Neural cell (in vitro differentiated cells): Measurements from ENCODE around the gene KCNAB1. TPM values are rescaled to one million over a fixed set of nuclear protein-coding genes. Genes with fewer than 3 reads are reported as not detected.
A peak's percentile ranks its signal among the peaks of the same experiment; 100 is the strongest.

ENCODE experiments used
- H2AFZ ChIP-seq: fragments of 200-600, 300-800 bp; sonication (generic), shearing (Covaris generic); 2 replicates; pipeline ENCODE4 v1.6.0; 2014; ENCODE audit warnings: low read depth, mild to moderate bottlenecking, antibody characterized with exemption, low read length, moderate library complexity
- H3F3A ChIP-seq: fragments of 200-600 bp; shearing (Covaris generic); 2 replicates; pipeline ENCODE4 v1.6.1; 2016; ENCODE audit warnings: mild to moderate bottlenecking, moderate library complexity, mixed read lengths, antibody characterized with exemption, low read length; ENCODE audit not compliant: insufficient read depth, poor library complexity, severe bottlenecking
- H3K27ac ChIP-seq: fragments of 200-600, 300-800 bp; sonication (generic), shearing (Covaris generic); 2 replicates; pipeline ENCODE4 v1.5.1; 2014; ENCODE audit warnings: mild to moderate bottlenecking, low read length, moderate library complexity
- H3K27me3 ChIP-seq: fragments of 300-800, 200-600 bp; sonication (generic), shearing (Covaris generic); 2 replicates; pipeline ENCODE4 v1.6.0; 2014; ENCODE audit warnings: mild to moderate bottlenecking, low read depth, low read length, moderate library complexity; ENCODE audit not compliant: insufficient read depth
- H3K36me3 ChIP-seq: fragments of 300-800, 200-600 bp; sonication (generic), shearing (Covaris generic); 2 replicates; pipeline ENCODE4 v1.5.1; 2014; ENCODE audit warnings: mild to moderate bottlenecking, antibody characterized with exemption, low read length, moderate library complexity; ENCODE audit not compliant: insufficient read depth
- H3K4me2 ChIP-seq: fragments of 300-800, 200-600 bp; sonication (generic), shearing (Covaris generic); 2 replicates; pipeline ENCODE4 v1.6.0; 2014; ENCODE audit warnings: mild to moderate bottlenecking, low read length
- H3K4me3 ChIP-seq: fragments of 300-800, 200-600 bp; sonication (generic), shearing (Covaris generic); 2 replicates; pipeline ENCODE4 v1.5.1; 2014; ENCODE audit warnings: mild to moderate bottlenecking, low read length, moderate library complexity
- H3K79me2 ChIP-seq: fragments of 200-600 bp; shearing (Covaris generic); replicated peaks from 2 replicates; pipeline ENCODE4 v1.6.0; 2014; ENCODE audit warnings: mild to moderate bottlenecking, low read length, moderate library complexity; ENCODE audit not compliant: insufficient read depth
- H3K9ac ChIP-seq: fragments of 300-800, 200-600 bp; sonication (generic), shearing (Covaris generic); 2 replicates; pipeline ENCODE4 v1.6.1; 2016; ENCODE audit warnings: mild to moderate bottlenecking, low read length, mixed read lengths
- H3K9me2 ChIP-seq: fragments of 200-600 bp; shearing (Covaris generic); 2 replicates; pipeline ENCODE4 v1.6.1; 2016; ENCODE audit warnings: mild to moderate bottlenecking, low read length, mixed read lengths; ENCODE audit not compliant: insufficient read depth
- H3K9me3 ChIP-seq: fragments of 200-600, 300-800 bp; sonication (generic), shearing (Covaris generic); 2 replicates; pipeline ENCODE4 v1.6.1; 2016; ENCODE audit warnings: mild to moderate bottlenecking, mixed run types, low read length, moderate library complexity, mixed read lengths
- H4K20me1 ChIP-seq: fragments of 200-600 bp; shearing (Covaris generic); 2 replicates; pipeline ENCODE4 v1.6.1; 2016; ENCODE audit warnings: mild to moderate bottlenecking, mixed run types; ENCODE audit not compliant: insufficient read depth
- EP300 ChIP-seq: fragments of 450-650 bp; conservative IDR thresholded peaks from 2 replicates; pipeline ENCODE4 v1.6.1; 2014; ENCODE audit warnings: antibody characterized with exemption, mild to moderate bottlenecking, moderate library complexity; ENCODE audit not compliant: poor library complexity, severe bottlenecking
- EZH2 ChIP-seq: fragments of 200-600, 300-800 bp; shearing (Covaris generic), sonication (generic); IDR thresholded peaks from 2 replicates; pipeline ENCODE4 v1.6.1; 2014; ENCODE audit warnings: antibody characterized with exemption, low read length, borderline replicate concordance, mild to moderate bottlenecking; ENCODE audit not compliant: insufficient read depth, poor library complexity, severe bottlenecking
- MXI1 ChIP-seq: fragments of 450-650 bp; conservative IDR thresholded peaks from 2 replicates; pipeline ENCODE4 v1.6.1; 2014; ENCODE audit warnings: antibody characterized with exemption, mild to moderate bottlenecking; ENCODE audit not compliant: poor library complexity, severe bottlenecking
- POLR2AphosphoS5 ChIP-seq: IDR thresholded peaks from 2 replicates; pipeline ENCODE4 v1.6.1; 2012
- RAD21 ChIP-seq: fragments of 450-650 bp; conservative IDR thresholded peaks from 2 replicates; pipeline ENCODE4 v1.6.1; 2014; ENCODE audit warnings: antibody characterized with exemption, mild to moderate bottlenecking, moderate library complexity
- SMC3 ChIP-seq: fragments of 450-650 bp; conservative IDR thresholded peaks from 2 replicates; pipeline ENCODE4 v1.6.1; 2014; ENCODE audit warnings: antibody characterized with exemption, mild to moderate bottlenecking, moderate library complexity; ENCODE audit not compliant: poor library complexity
- TAF1 ChIP-seq: IDR thresholded peaks from 2 replicates; pipeline ENCODE4 v1.6.1; 2012; ENCODE audit warnings: low read depth
- polyA plus RNA-seq: library from polyadenylated mRNA; depleted of rRNA; stranded (reverse); fragments of >200 nt; gene quantifications from 2 replicates; pipeline ENCODE4 v1.2.3, GENCODE V29; 2014
- TF ChIP-seq, protein P1 (sequence below): IDR thresholded peaks from 2 replicates; pipeline ENCODE4 v1.6.1; 2012; ENCODE audit warnings: borderline replicate concordance
- TF ChIP-seq, protein P2 (sequence below): fragments of 450-650 bp; IDR thresholded peaks from 2 replicates; pipeline ENCODE4 v1.5.1; 2014; ENCODE audit warnings: antibody characterized with exemption, mild to moderate bottlenecking, moderate library complexity; ENCODE audit not compliant: poor library complexity, severe bottlenecking

KCNAB1 gene
- polyA plus RNA-seq, 1 donor from 2014 or later = 14.9 TPM

DNA sequence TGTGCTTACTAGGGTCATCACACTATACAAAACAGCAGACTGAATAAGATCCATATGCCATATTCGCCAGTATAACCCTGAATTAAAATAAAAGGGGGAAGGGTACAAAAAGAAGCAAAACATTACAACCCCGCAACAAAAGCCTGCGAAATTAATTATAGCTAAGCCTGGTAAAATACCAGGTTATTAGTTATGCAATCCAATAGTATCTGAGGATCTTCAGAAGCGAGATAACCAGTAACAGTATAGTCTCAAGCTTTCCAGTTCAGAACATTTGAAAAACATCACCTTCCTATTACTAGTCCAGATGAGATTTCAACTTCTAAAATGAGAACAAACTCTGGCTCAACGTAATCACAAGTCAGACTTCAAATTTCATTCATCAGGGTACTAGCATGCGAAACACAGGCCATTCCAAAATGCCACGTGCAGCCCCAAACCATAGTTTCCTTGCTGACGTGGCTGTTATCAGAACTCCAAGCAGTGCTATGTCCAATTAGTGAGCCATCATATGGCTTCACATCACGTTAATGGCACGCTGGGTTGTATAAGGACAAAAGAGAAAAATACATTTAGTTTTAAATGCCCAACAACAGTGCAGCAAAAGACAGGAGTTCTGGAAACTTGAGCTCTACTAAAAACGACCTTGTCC lies 433.5 kb downstream of the KCNAB1 start:
- no peaks in the 10 kb centered on the region for H3F3A ChIP-seq
- H2AFZ ChIP-seq = no peak overlapping the region
- peak overlapping the region; percentile 81 for H3K4me2 ChIP-seq
- peak overlapping the region; percentile 77 for H3K9ac ChIP-seq
- H3K79me2 ChIP-seq = peaks cover 25% of the 10 kb centered on the region
- TF ChIP-seq POLR2AphosphoS5 = no peak
- TF ChIP-seq MXI1 = peak; percentile 23
- TF ChIP-seq EZH2 = no peak
- no peak for TF ChIP-seq TAF1
- H4K20me1 ChIP-seq = no peaks in the 10 kb centered on the region
- H3K9me3 ChIP-seq = no peaks in the 10 kb centered on the region
- no peaks in the 10 kb centered on the region for H3K36me3 ChIP-seq
- H3K4me3 ChIP-seq = peak overlapping the region; percentile 84
- H3K27me3 ChIP-seq = no peaks in the 10 kb centered on the region
- H3K27ac ChIP-seq = no peak overlapping the region
- no peaks in the 10 kb centered on the region for H3K9me2 ChIP-seq

DNA sequence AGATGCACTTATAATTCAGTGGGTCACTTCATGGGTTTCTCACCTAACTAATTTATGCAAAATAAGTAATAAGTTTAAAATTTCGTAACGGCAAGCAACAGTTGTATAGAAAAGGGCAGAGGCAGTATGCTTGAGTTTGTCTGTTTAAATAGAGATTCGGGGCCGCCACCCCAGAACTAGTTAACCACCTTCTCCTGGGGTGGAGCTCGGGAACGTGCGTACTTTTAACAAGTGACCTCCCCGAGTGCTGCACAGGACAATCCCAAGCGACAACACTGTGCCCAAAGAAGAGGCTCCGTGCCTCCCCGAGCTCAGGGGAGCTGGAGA lies 434.1 kb downstream of the KCNAB1 start:
- H3K9me2 ChIP-seq = no peaks in the 10 kb centered on the region
- peaks cover 25% of the 10 kb centered on the region for H3K79me2 ChIP-seq
- peak overlapping the region; percentile 65 for H2AFZ ChIP-seq
- no peaks in the 10 kb centered on the region for H3F3A ChIP-seq
- H3K4me3 ChIP-seq = peak overlapping the region; percentile 84
- H4K20me1 ChIP-seq = no peaks in the 10 kb centered on the region
- H3K9ac ChIP-seq = peak overlapping the region; percentile 77
- no peaks in the 10 kb centered on the region for H3K36me3 ChIP-seq
- H3K9me3 ChIP-seq = no peaks in the 10 kb centered on the region
- H3K27me3 ChIP-seq = no peaks in the 10 kb centered on the region
- H3K4me2 ChIP-seq = peak overlapping the region; percentile 81
- TF ChIP-seq, protein P1, sequence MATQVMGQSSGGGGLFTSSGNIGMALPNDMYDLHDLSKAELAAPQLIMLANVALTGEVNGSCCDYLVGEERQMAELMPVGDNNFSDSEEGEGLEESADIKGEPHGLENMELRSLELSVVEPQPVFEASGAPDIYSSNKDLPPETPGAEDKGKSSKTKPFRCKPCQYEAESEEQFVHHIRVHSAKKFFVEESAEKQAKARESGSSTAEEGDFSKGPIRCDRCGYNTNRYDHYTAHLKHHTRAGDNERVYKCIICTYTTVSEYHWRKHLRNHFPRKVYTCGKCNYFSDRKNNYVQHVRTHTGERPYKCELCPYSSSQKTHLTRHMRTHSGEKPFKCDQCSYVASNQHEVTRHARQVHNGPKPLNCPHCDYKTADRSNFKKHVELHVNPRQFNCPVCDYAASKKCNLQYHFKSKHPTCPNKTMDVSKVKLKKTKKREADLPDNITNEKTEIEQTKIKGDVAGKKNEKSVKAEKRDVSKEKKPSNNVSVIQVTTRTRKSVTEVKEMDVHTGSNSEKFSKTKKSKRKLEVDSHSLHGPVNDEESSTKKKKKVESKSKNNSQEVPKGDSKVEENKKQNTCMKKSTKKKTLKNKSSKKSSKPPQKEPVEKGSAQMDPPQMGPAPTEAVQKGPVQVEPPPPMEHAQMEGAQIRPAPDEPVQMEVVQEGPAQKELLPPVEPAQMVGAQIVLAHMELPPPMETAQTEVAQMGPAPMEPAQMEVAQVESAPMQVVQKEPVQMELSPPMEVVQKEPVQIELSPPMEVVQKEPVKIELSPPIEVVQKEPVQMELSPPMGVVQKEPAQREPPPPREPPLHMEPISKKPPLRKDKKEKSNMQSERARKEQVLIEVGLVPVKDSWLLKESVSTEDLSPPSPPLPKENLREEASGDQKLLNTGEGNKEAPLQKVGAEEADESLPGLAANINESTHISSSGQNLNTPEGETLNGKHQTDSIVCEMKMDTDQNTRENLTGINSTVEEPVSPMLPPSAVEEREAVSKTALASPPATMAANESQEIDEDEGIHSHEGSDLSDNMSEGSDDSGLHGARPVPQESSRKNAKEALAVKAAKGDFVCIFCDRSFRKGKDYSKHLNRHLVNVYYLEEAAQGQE = no peak
- TF ChIP-seq EZH2 (no peak), POLR2AphosphoS5 (no peak), TAF1 (no peak), RAD21 (no peak), MXI1 (no peak), EP300 (no peak), SMC3 (no peak)
- TF ChIP-seq, protein P2, sequence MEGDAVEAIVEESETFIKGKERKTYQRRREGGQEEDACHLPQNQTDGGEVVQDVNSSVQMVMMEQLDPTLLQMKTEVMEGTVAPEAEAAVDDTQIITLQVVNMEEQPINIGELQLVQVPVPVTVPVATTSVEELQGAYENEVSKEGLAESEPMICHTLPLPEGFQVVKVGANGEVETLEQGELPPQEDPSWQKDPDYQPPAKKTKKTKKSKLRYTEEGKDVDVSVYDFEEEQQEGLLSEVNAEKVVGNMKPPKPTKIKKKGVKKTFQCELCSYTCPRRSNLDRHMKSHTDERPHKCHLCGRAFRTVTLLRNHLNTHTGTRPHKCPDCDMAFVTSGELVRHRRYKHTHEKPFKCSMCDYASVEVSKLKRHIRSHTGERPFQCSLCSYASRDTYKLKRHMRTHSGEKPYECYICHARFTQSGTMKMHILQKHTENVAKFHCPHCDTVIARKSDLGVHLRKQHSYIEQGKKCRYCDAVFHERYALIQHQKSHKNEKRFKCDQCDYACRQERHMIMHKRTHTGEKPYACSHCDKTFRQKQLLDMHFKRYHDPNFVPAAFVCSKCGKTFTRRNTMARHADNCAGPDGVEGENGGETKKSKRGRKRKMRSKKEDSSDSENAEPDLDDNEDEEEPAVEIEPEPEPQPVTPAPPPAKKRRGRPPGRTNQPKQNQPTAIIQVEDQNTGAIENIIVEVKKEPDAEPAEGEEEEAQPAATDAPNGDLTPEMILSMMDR = no peak
- H3K27ac ChIP-seq = peak overlapping the region; percentile 72
